ENCODE results near the gene ZNF792. TPM values are rescaled to one million over a fixed set of nuclear protein-coding genes. Genes with fewer than 3 reads are reported as not detected.
"Not testable (repeated sequence)": the region's sequence is repeated elsewhere in the genome, so short reads cannot be mapped to it uniquely, and the experiment has no call there.

Gene ZNF792
- polyA plus RNA-seq, 2 of the 4 experiments (the other 2 are of a cell fraction), result 2.0 to 3.7 TPM

DNA sequence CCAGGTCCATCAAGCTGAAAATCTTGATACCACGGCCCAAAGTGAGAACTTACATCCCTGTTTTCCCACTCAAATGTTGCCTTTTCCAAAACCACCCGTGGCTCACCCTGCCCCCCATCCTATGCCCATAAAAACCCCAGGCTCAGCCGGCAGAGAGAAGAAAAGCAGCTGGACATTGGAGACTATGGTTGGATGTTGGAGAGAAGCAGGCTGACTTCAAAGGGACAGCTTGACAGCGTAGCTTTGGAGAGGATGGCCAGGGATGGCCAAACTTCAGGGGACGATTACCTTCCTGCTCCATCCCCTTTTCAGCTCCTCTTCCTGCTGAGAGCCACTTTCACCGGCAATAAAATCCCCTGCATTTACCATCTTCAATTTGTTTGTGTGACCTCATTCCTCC lies 3.5 kb upstream of the ZNF792 start:
- FAIRE-seq, result no peak
- H3K4me1 ChIP-seq, result peaks cover 11% of the 10 kb centered on the region; the same call in 1 of the 3 replicates
- no peak overlapping the region for H3K27ac ChIP-seq
- no peak overlapping the region for H3K4me3 ChIP-seq
- H3K4me2 ChIP-seq, result no peak overlapping the region
- POLR2A ChIA-PET, result no interaction called here
- peaks cover 31% of the 10 kb centered on the region for H3K9me3 ChIP-seq
- CTCF ChIA-PET, result interaction anchor here (0.6 to 61.4 kb wide), 12 partner anchors 18 to 186 kb away, joined by 3 to 1860 read pairs (median 5); partner anchors contain the start of genes GRAMD1A, LGI4 and SCN1B
- 35% methylated on average over 6 of the region's 6 CpGs for WGBS (ENCODE audit: missing lambda C conversion rate)
- no peak for DNase-seq (ENCODE audit: low read depth in 1 of 2, low spot score in 1 of 2)
- no peak for TF ChIP-seq EP300 (IDR thresholded peaks at IDR 0.05)
- no peak for TF ChIP-seq RNF2 (IDR thresholded peaks at IDR 0.05; ENCODE audit: borderline replicate concordance, low read depth)
- no peak for TF ChIP-seq TFCP2L1 (CRISPR knock-in tag; IDR thresholded peaks at IDR 0.05)
- TF ChIP-seq, protein P1, sequence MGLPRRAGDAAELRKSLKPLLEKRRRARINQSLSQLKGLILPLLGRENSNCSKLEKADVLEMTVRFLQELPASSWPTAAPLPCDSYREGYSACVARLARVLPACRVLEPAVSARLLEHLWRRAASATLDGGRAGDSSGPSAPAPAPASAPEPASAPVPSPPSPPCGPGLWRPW (IDR thresholded peaks at IDR 0.05), result no peak
- no peak for TF ChIP-seq CHD4 (IDR thresholded peaks at IDR 0.05; ENCODE audit: borderline replicate concordance)
- no peak for TF ChIP-seq CBX2 (IDR thresholded peaks at IDR 0.05; ENCODE audit: borderline replicate concordance, low read depth)
- no peak for TF ChIP-seq MAFK (IDR thresholded peaks at IDR 0.05; ENCODE audit: partially characterized antibody)
- TF ChIP-seq SMC3 (IDR thresholded peaks at IDR 0.05), result no peak
- no peak for ATAC-seq

DNA sequence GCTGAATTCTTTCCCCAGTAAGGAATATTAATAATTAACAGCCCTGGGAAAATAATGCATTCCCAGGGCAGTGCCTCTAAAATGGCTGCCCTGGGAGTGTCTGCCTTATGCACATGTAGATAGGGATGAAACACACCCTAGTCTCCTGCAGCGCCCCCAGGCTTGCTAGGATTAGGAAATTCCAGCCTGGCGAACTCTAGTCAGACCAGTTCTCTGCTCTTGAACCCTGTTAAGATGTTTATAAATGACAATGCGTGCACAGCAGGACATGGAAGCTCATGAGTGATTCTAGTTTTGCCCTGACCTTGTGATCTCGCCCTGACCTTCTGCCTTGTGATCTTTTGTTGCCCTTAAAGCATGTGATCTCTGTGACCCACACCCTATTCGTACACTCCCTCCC lies 1.5 kb upstream of the ZNF792 start:
- CTCF ChIA-PET, result interaction anchor here (1.0 to 61.4 kb wide), 5 partner anchors 7 to 188 kb away, joined by 3 to 1860 read pairs (median 87); partner anchors contain the start of genes GRAMD1A and SCN1B
- Histone ChIP-seq H3K4me1 (peaks cover 11% of the 10 kb centered on the region; the same call in 1 of the 3 replicates), H3K9me3 (peaks cover 34% of the 10 kb centered on the region)
- H3K4me2 ChIP-seq, POLR2A ChIA-PET, H3K4me3 ChIP-seq, ATAC-seq, H3K27ac ChIP-seq, FAIRE-seq: not testable (repeated sequence)
- peak in 1 of 2 experiments; percentile 56 for DNase-seq (ENCODE audit: low read depth in 1 of 2, low spot score in 1 of 2)
- 57% methylated on average over 5 of the region's 5 CpGs for WGBS (ENCODE audit: missing lambda C conversion rate)

DNA sequence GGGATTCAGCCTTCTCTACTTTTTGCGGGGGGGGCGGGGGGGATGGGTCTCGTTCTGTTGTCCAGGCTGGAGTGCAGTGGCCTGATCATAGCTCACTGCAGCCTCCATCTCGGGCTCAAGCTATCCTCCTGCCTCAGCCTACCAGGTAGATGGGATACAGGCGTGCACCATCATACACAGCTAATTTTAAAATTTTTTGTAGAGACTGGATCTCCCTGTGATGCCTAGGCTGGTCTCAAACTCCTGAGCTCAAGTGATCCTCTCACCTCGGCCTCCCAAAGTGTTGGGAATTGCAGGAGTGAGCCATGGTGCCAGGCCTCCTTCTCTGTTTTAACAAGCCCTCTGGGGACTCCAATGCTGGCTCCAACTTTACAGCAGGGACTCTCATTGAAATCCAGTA lies 569 bp upstream of the ZNF792 start:
- 51% methylated on average over 6 of the region's 6 CpGs for WGBS (ENCODE audit: missing lambda C conversion rate)
- peak; percentile 49 for FAIRE-seq
- H3K4me3 ChIP-seq, result peak overlapping the region; percentile 87

DNA sequence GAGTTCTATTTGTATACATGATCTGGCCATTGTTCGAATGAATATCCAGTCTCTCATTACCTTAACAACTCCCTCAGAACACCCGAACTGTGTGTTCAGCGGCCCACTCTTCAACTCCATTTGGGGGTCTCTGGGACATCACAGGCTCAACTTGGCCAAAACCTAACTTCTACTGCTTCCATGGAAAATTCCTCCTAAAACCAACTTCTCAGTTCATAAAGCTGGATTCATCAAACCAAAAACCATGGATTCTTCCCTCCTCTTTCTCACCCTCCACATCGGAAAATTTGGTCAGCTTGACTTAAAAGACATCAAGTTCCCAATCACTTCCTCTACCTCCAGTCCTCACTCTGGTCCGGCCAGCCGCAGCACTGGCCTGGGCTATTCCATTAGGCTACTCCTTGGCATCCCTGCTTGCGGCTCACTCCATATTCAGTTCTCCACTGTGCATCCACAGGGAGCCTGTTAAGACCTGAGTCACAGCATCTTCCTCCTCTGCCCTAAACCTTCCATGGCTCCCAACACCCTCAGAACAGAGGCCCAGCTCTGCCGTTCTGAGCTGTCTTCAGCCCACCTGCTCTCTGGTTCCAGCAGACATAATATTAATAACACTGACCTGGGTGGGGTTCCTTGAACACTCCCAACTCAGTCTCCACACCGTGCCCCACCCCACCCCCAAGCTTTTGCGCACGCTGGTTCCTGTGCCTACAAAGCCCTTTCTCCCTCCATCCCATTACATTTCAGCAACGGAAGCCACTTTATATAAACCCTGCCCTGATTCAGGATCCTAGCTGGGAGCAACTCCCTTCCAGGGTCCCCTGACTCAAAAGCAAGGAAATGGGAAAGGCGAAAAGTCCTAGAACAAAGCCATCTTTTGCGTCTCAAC lies 1.1 kb downstream of the ZNF792 start:
- Histone ChIP-seq H3K27ac (peak overlapping the region; percentile 86 to 90; a peak in 5 of 6 replicates), H3K4me2 (peak overlapping the region; percentile 94), H3K9me3 (peaks cover 50% of the 10 kb centered on the region), H3K4me3 (peak overlapping the region; percentile 87), H3K4me1 (peaks cover 11% of the 10 kb centered on the region; the same call in 1 of the 3 replicates)
- POLR2A ChIA-PET, result no interaction called here
- FAIRE-seq (no peak), ATAC-seq (no peak), DNase-seq (ENCODE audit: low read depth in 1 of 2, low spot score in 1 of 2) (no peak)
- CTCF ChIA-PET, result interaction anchor here (0.6 to 61.4 kb wide), 9 partner anchors 10 to 424 kb away, joined by 3 to 1860 read pairs (median 5); partner anchors contain the start of genes GRAMD1A and SCN1B
- WGBS (ENCODE audit: missing lambda C conversion rate), result 89% methylated on average over 14 of the region's 14 CpGs
- TF ChIP-seq JUNB (IDR thresholded peaks at IDR 0.05) (no peak), ZNF302 (CRISPR knock-in tag; IDR thresholded peaks at IDR 0.05) (no peak), KDM5A (IDR thresholded peaks at IDR 0.05) (no peak), BHLHE40 (IDR thresholded peaks at IDR 0.05; ENCODE audit: low read depth, low read length) (no peak), MAFK (IDR thresholded peaks at IDR 0.05; ENCODE audit: partially characterized antibody) (no peak), HOXB5 (CRISPR knock-in tag; IDR thresholded peaks at IDR 0.05) (no peak), CHD4 (IDR thresholded peaks at IDR 0.05; ENCODE audit: borderline replicate concordance) (no peak), FOSL2 (IDR thresholded peaks at IDR 0.05) (no peak), FOSL2 (CRISPR knock-in tag; IDR thresholded peaks at IDR 0.05) (no peak)
- TF ChIP-seq, protein P2, sequence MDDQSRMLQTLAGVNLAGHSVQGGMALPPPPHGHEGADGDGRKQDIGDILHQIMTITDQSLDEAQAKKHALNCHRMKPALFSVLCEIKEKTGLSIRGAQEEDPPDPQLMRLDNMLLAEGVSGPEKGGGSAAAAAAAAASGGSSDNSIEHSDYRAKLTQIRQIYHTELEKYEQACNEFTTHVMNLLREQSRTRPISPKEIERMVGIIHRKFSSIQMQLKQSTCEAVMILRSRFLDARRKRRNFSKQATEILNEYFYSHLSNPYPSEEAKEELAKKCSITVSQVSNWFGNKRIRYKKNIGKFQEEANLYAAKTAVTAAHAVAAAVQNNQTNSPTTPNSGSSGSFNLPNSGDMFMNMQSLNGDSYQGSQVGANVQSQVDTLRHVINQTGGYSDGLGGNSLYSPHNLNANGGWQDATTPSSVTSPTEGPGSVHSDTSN (IDR thresholded peaks at IDR 0.05), result no peak
- TF ChIP-seq, protein P3, sequence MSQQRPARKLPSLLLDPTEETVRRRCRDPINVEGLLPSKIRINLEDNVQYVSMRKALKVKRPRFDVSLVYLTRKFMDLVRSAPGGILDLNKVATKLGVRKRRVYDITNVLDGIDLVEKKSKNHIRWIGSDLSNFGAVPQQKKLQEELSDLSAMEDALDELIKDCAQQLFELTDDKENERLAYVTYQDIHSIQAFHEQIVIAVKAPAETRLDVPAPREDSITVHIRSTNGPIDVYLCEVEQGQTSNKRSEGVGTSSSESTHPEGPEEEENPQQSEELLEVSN (IDR thresholded peaks at IDR 0.05; ENCODE audit: borderline replicate concordance, low read depth), result no peak
- TF ChIP-seq, protein P4, sequence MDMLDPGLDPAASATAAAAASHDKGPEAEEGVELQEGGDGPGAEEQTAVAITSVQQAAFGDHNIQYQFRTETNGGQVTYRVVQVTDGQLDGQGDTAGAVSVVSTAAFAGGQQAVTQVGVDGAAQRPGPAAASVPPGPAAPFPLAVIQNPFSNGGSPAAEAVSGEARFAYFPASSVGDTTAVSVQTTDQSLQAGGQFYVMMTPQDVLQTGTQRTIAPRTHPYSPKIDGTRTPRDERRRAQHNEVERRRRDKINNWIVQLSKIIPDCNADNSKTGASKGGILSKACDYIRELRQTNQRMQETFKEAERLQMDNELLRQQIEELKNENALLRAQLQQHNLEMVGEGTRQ (IDR thresholded peaks at IDR 0.05), result no peak

More for the DNA sequence above, 569 bp upstream of the ZNF792 start:
- CTCF ChIA-PET, result interaction anchor here (1.2 to 61.4 kb wide), 5 partner anchors 8 to 136 kb away, joined by 3 to 1860 read pairs (median 6); partner anchors contain the start of genes GRAMD1A and SCN1B
- DNase-seq (ENCODE audit: low read depth in 1 of 2, low spot score in 1 of 2) (no peak), ATAC-seq (no peak; a peak in 1 of 6 replicates)
- peaks cover 37% of the 10 kb centered on the region for H3K9me3 ChIP-seq
- H3K4me1 ChIP-seq, result peaks cover 11% of the 10 kb centered on the region; the same call in 1 of the 3 replicates
- peak overlapping the region; percentile 94 for H3K4me2 ChIP-seq
- POLR2A ChIA-PET, result interaction anchor here (0.7 kb wide), 1 partner anchor 287 kb away, joined by 3 read pairs; the partner anchor contains the start of gene ZNF302
- H3K27ac ChIP-seq, result peak overlapping the region in 1 of 2 experiments; percentile 90; a peak in 4 of 6 replicates
- TF ChIP-seq, protein P4 (IDR thresholded peaks at IDR 0.05), result no peak
- TF ChIP-seq RARB (CRISPR knock-in tag; IDR thresholded peaks at IDR 0.05), result no peak
- no peak for TF ChIP-seq RAD21 (conservative IDR thresholded peaks at IDR 0.05 in 1 of 2, IDR thresholded peaks at IDR 0.05 in 1 of 2)
- TF ChIP-seq, protein P1 (IDR thresholded peaks at IDR 0.05), result no peak
- TF ChIP-seq, protein P2 (IDR thresholded peaks at IDR 0.05), result no peak
